Left lung (tissue), 10 donors: ENCODE results near the gene DENND1B. TPM values are rescaled to one million over a fixed set of nuclear protein-coding genes. Genes with fewer than 3 reads are reported as not detected.

Experiments used
- ATAC-seq: fragments of 200-7000 bp; cut with Tn5 transposase; one replicate; pipeline ENCODE4 v1.9.1; 2020; ENCODE audit warnings: moderate library complexity
- DNase-seq, 4 donors: peaks; one replicate each; pipeline ENCODE4 v3.0.0-alpha.2; 2013 to 2020
- H3K27ac ChIP-seq, 2 donors: fragments of 200-600 bp; sonication (generic) in 1 of 2; one replicate each; pipeline versions ENCODE4 v1.5.0 to v1.8.0; 2020 to 2021
- H3K27me3 ChIP-seq, 2 donors: fragments of 200-600 bp; sonication (generic) in 1 of 2; one replicate each; pipeline versions ENCODE4 v1.5.0 to v1.8.0; 2020 to 2021
- H3K36me3 ChIP-seq, 2 donors: fragments of 200-600 bp; sonication (generic) in 1 of 2; one replicate each; pipeline versions ENCODE4 v1.5.0 to v1.8.0; 2020 to 2021
- H3K4me1 ChIP-seq, 2 donors: fragments of 200-600 bp; one replicate each; pipeline ENCODE4 v1.8.0; 2021
- H3K4me3 ChIP-seq, 2 donors: fragments of 200-600 bp; sonication (generic) in 1 of 2; one replicate each; pipeline versions ENCODE4 v1.5.0 to v1.8.0; 2020 to 2021; ENCODE audit warnings: mild to moderate bottlenecking in 1 of 2
- H3K9me3 ChIP-seq, 2 donors: fragments of 200-600 bp; sonication (generic) in 1 of 2; one replicate each; pipeline versions ENCODE4 v1.5.0 to v1.8.0; 2020 to 2021
- intact Hi-C, 2 donors: fragments of 100-400 bp; cut with DNase I; formaldehyde crosslinking; loops; one replicate each; pipeline versions ENCODE4 v1.11.2 to v1.14.2; 2022
- polyA plus RNA-seq, 6 donors: library from polyadenylated mRNA; unstranded; fragments of 120-200 nt; gene quantifications; one replicate each; pipeline ENCODE4 v1.2.1, GENCODE V29; 2013; ENCODE audit not compliant: insufficient read length in 6 of 6
- total RNA-seq, 2 donors: library from RNA; stranded (reverse); fragmentation: NEBNext Ultra II Directional; extraction: Animal tissue kit (Norgen Biotek cat#: 25700); gene quantifications; one replicate each; pipeline ENCODE4 v1.2.1, GENCODE V29; 2021
- TF ChIP-seq, protein P1 (sequence below), 2 donors: fragments of 200-600 bp; sonication (generic) in 1 of 2; IDR thresholded peaks; one replicate each; pipeline versions ENCODE4 v1.5.0 to v1.8.0; 2021; ENCODE audit warnings: antibody characterized with exemption in 2 of 2
- donor health status: DM: no; HTN: yes; CAD: no.
- donor health status: DM: no; HTN: no; CAD: no.

Gene DENND1B
- total and polyA plus RNA-seq, 8 donors, result 12.5 to 17.2 (median 13.4) TPM

DNA sequence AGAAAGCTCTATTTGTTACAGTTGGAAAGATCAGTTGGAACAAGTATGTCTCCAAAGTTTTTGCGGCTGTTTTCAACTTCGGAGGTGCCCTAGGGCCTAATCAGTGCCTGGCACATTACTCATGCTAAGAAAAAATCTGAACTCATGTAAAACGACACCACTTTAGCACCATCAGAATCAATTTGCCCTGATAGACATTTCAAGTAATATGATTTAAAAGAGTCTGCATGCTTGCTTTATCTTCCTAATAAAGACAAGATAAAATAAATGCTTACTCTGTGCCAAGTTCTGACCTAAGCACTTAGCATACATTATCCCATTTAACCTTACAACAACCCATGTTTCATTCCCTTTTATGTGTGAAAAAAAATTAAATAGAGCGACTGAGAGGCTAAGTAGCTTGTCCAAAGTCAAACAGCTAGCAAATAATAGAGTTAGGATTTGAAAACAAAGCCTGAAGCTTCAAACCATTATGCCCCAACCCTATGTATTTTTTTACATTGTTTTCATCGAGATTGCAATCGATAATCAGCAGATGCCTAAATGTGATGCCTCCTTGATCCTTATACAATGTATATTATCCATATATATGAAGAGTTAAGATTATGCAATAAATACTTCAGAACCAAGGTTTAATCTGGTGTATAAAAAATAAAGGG lies 91.3 kb downstream of the DENND1B start:
- Histone ChIP-seq H3K36me3 (no peaks in the 10 kb centered on the region), H3K27me3 (no peaks in the 10 kb centered on the region), H3K4me3 (no peak overlapping the region), H3K4me1 (peaks cover 0 to 3% of the 10 kb centered on the region in 2 donors), H3K27ac (no peak overlapping the region), H3K9me3 (peaks cover 0 to 14% of the 10 kb centered on the region in 2 donors)
- TF ChIP-seq, protein P1, sequence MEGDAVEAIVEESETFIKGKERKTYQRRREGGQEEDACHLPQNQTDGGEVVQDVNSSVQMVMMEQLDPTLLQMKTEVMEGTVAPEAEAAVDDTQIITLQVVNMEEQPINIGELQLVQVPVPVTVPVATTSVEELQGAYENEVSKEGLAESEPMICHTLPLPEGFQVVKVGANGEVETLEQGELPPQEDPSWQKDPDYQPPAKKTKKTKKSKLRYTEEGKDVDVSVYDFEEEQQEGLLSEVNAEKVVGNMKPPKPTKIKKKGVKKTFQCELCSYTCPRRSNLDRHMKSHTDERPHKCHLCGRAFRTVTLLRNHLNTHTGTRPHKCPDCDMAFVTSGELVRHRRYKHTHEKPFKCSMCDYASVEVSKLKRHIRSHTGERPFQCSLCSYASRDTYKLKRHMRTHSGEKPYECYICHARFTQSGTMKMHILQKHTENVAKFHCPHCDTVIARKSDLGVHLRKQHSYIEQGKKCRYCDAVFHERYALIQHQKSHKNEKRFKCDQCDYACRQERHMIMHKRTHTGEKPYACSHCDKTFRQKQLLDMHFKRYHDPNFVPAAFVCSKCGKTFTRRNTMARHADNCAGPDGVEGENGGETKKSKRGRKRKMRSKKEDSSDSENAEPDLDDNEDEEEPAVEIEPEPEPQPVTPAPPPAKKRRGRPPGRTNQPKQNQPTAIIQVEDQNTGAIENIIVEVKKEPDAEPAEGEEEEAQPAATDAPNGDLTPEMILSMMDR (IDR thresholded peaks at IDR 0.05), result no peak
- intact Hi-C loops, result no loop called here
- ATAC-seq (no peak), DNase-seq (no peak)

DNA sequence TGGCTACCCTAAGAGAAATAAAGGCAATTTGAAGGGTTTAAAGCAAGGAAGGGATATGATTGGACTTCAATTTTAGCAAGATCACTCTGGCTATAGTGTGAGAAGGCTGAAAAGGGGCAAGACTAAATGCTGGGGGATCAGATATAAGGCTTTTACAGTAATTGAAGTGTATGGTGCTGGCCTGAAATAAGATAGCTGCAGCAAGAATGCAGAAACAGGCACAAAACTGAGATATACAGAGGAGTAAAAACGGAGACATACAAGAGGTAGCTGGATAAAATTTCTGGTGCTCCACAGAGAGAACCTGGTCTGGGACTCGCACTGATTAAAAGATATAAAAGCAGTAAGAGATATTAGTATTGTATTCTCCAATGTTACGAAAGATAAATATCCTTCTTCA lies 92.0 kb downstream of the DENND1B start:
- no peak for ATAC-seq
- DNase-seq, result no peak

DNA sequence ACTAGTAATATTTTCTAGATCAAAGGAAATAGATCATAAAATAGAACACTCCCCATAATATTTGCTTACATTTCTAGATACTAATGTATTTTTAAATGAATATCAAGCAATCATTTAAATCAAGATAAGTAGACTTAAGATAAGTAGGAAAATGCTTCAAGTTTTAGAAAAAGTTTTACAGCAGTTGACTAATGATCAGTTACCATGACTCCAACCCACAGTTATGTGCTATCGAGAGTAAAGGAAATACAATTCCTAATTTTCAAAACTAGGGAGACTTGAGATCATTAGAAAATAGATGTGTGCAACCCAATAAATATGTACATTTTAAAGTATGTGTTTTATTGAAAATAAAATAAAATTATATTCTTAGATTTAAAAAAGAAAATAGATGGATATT lies 95.0 kb downstream of the DENND1B start:
- H3K9me3 ChIP-seq, result no peaks in the 10 kb centered on the region
- no peaks in the 10 kb centered on the region for H3K36me3 ChIP-seq
- intact Hi-C loops, result no loop called here
- no peak overlapping the region for H3K4me3 ChIP-seq
- no peak for ATAC-seq
- no peak overlapping the region for H3K27ac ChIP-seq
- DNase-seq, result no peak
- H3K27me3 ChIP-seq, result no peaks in the 10 kb centered on the region
- H3K4me1 ChIP-seq, result peaks cover 0 to 1% of the 10 kb centered on the region in 2 donors
- TF ChIP-seq, protein P1 (IDR thresholded peaks at IDR 0.05), result no peak

More for the DNA sequence above, 92.0 kb downstream of the DENND1B start:
- H3K4me1 ChIP-seq, result peaks cover 0 to 3% of the 10 kb centered on the region in 2 donors
- no peak overlapping the region for H3K4me3 ChIP-seq
- no peaks in the 10 kb centered on the region for H3K36me3 ChIP-seq
- peaks cover 0 to 6% of the 10 kb centered on the region in 2 donors for H3K9me3 ChIP-seq
- H3K27ac ChIP-seq, result no peak overlapping the region
- H3K27me3 ChIP-seq, result no peaks in the 10 kb centered on the region
- intact Hi-C loops, result no loop called here
- TF ChIP-seq, protein P1 (IDR thresholded peaks at IDR 0.05), result no peak

DNA sequence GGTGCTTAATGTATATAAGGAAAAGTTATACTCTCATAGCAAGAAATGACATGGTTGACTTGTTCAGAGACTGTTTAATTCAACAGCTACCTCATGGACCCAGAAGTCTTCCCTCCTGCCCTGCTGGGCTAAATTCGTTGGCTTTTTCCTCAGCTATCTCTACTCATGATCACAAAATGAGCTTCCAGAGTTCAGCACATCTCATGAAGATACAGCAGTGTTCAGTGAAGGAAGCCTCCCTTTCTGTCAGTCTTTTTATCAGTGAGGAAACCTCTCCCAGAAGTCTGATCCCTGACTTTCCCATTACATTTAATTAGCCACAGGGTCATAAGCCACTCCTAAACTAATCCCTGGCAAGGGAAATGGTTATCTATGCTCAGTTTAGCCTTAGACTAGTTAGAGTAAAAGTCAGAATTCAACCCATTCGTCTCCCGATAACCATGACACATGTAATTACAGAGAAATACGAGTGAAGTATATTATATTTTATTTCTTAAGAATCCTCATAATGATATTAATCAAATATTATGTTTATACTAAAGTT lies 97.5 kb downstream of the DENND1B start:
- no peak overlapping the region for H3K27ac ChIP-seq
- ATAC-seq (no peak), DNase-seq (no peak)
- intact Hi-C loops, result no loop called here
- no peaks in the 10 kb centered on the region for H3K36me3 ChIP-seq
- peaks cover 0 to 5% of the 10 kb centered on the region in 2 donors for H3K4me1 ChIP-seq
- no peak overlapping the region for H3K4me3 ChIP-seq
- H3K9me3 ChIP-seq, result no peaks in the 10 kb centered on the region
- TF ChIP-seq, protein P1 (IDR thresholded peaks at IDR 0.05), result no peak
- H3K27me3 ChIP-seq, result no peaks in the 10 kb centered on the region

GRCh38 chr1:197677313-197677712 lies 98.0 kb downstream of the DENND1B start:
- H3K27me3 ChIP-seq, result no peaks in the 10 kb centered on the region
- TF ChIP-seq, protein P1 (IDR thresholded peaks at IDR 0.05), result no peak
- ATAC-seq, result no peak

More at GRCh38 chr1:197677313-197677712, 98.0 kb downstream of the DENND1B start:
- Histone ChIP-seq H3K36me3 (no peaks in the 10 kb centered on the region), H3K9me3 (no peaks in the 10 kb centered on the region), H3K27ac (no peak overlapping the region), H3K4me1 (peaks cover 0 to 5% of the 10 kb centered on the region in 2 donors), H3K4me3 (no peak overlapping the region)
- intact Hi-C loops, result no loop called here
- DNase-seq, result no peak
